HG03378 (cell line): ENCODE data around the gene MAPK14.

ENCODE experiments used
- ATAC-seq: cut with Tn5 transposase; IDR thresholded peaks from one replicate; pipeline ENCODE4 v1.9.1; 2021; ENCODE audit warnings: mild to moderate bottlenecking, moderate library complexity; ENCODE audit not compliant: unreplicated experiment

MAPK14 gene

GRCh38 chr6:36098920-36099647, 71.5 kb downstream of the MAPK14 start:
- ATAC-seq = no peak

GRCh38 chr6:36099869-36100483, 72.4 kb downstream of the MAPK14 start:
- no peak for ATAC-seq

- no peak for ATAC-seq
Measured at GRCh38 chr6:36101691-36102090, 74.1 kb downstream of the MAPK14 start.

- ATAC-seq = no peak
Measured at GRCh38 chr6:36102853-36103252, 75.2 kb downstream of the MAPK14 start.

GRCh38 chr6:36104836-36105235, 77.2 kb downstream of the MAPK14 start:
- ATAC-seq = no peak

- no peak for ATAC-seq
Measured at GRCh38 chr6:36109092-36109491, 81.5 kb downstream of the MAPK14 start.

GRCh38 chr6:36110050-36110449, 82.4 kb downstream of the MAPK14 start:
- ATAC-seq = no peak

- no peak for ATAC-seq
Measured at GRCh38 chr6:36110863-36111262, 83.3 kb downstream of the MAPK14 start.

GRCh38 chr6:36111526-36111925, 83.9 kb downstream of the MAPK14 start:
- ATAC-seq = no peak

GRCh38 chr6:36113049-36113448, 85.4 kb downstream of the MAPK14 start:
- no peak for ATAC-seq

GRCh38 chr6:36113703-36114102, 86.1 kb downstream of the MAPK14 start:
- ATAC-seq = no peak

GRCh38 chr6:36114798-36115408, 87.3 kb downstream of the MAPK14 start:
- ATAC-seq = peak; percentile 47

- ATAC-seq = no peak
Measured at GRCh38 chr6:36115412-36115811, 87.8 kb downstream of the MAPK14 start.

- no peak for ATAC-seq
Measured at GRCh38 chr6:36116066-36116864, 88.7 kb downstream of the MAPK14 start.

GRCh38 chr6:36116943-36117342, 89.3 kb downstream of the MAPK14 start:
- no peak for ATAC-seq

- no peak for ATAC-seq
Measured at GRCh38 chr6:36117658-36118549, 90.3 kb downstream of the MAPK14 start.

- ATAC-seq = no peak
Measured at GRCh38 chr6:36118550-36119107, 91.0 kb downstream of the MAPK14 start.

GRCh38 chr6:36119209-36119608, 91.6 kb downstream of the MAPK14 start:
- no peak for ATAC-seq

GRCh38 chr6:36120018-36120417, 92.4 kb downstream of the MAPK14 start:
- no peak for ATAC-seq

GRCh38 chr6:36120539-36120938, 92.9 kb downstream of the MAPK14 start:
- peak; percentile 37 for ATAC-seq
